Measurements from ENCODE around the gene FCF1. TPM values are rescaled to one million over a fixed set of nuclear protein-coding genes. Genes with fewer than 3 reads are reported as not detected.

FCF1 gene
- total and polyA plus RNA-seq, 9 donors = 19.8 to 60.8 (median 43.1) TPM

- no peaks in the 10 kb centered on the region for H3K27me3 ChIP-seq
- H3K9me3 ChIP-seq = no peaks in the 10 kb centered on the region
- no peak overlapping the region for H3K4me3 ChIP-seq
- no peaks in the 10 kb centered on the region for H3K36me3 ChIP-seq
- H3K27ac ChIP-seq = no peak overlapping the region
- H3K4me1 ChIP-seq (ENCODE audit: insufficient read depth) = peaks cover 8% of the 10 kb centered on the region
- no peak for DNase-seq
- intact Hi-C loops (cut with DNase I) = no loop called here
- TF ChIP-seq CTCF (IDR thresholded peaks at IDR 0.05) = no peak
- TF ChIP-seq EP300 (IDR thresholded peaks at IDR 0.05) = no peak
- no peak for TF ChIP-seq POLR2A (IDR thresholded peaks at IDR 0.05)
These were observed 52.8 kb downstream of the FCF1 start for GRCh38 chr14:74765721-74766120.

- intact Hi-C loops (cut with DNase I) = no loop called here
- no peaks in the 10 kb centered on the region for H3K36me3 ChIP-seq
- TF ChIP-seq EP300 (IDR thresholded peaks at IDR 0.05) = no peak
- TF ChIP-seq CTCF (IDR thresholded peaks at IDR 0.05) = no peak
- no peak for TF ChIP-seq POLR2A (IDR thresholded peaks at IDR 0.05)
- no peaks in the 10 kb centered on the region for H3K27me3 ChIP-seq
- no peak overlapping the region for H3K4me3 ChIP-seq
- H3K4me1 ChIP-seq (ENCODE audit: insufficient read depth) = peaks cover 6% of the 10 kb centered on the region
- 73 to 75% (median 75%) methylated on average over 5 of the region's 5 CpGs for WGBS, 3 donors
- DNase-seq = no peak
- H3K9me3 ChIP-seq = no peaks in the 10 kb centered on the region
- no peak overlapping the region for H3K27ac ChIP-seq
These were observed 58.5 kb downstream of the FCF1 start for GRCh38 chr14:74771399-74771798.

GRCh38 chr14:74784634-74785033, 71.7 kb downstream of the FCF1 start:
- Histone ChIP-seq H3K9me3 (no peaks in the 10 kb centered on the region), H3K4me3 (no peak overlapping the region), H3K27ac (no peak overlapping the region), H3K4me1 (ENCODE audit: insufficient read depth) (no peaks in the 10 kb centered on the region), H3K27me3 (no peaks in the 10 kb centered on the region), H3K36me3 (no peaks in the 10 kb centered on the region)
- DNase-seq = no peak
- intact Hi-C loops (cut with DNase I) = no loop called here
- TF ChIP-seq POLR2A (IDR thresholded peaks at IDR 0.05) = no peak
- no peak for TF ChIP-seq EP300 (IDR thresholded peaks at IDR 0.05)
- no peak for TF ChIP-seq CTCF (IDR thresholded peaks at IDR 0.05)

- TF ChIP-seq EP300 (IDR thresholded peaks at IDR 0.05) (no peak), POLR2A (IDR thresholded peaks at IDR 0.05) (no peak), CTCF (IDR thresholded peaks at IDR 0.05) (no peak)
- Histone ChIP-seq H3K4me3 (no peak overlapping the region), H3K9me3 (no peaks in the 10 kb centered on the region), H3K27me3 (no peaks in the 10 kb centered on the region), H3K4me1 (ENCODE audit: insufficient read depth) (no peaks in the 10 kb centered on the region), H3K27ac (no peak overlapping the region), H3K36me3 (no peaks in the 10 kb centered on the region)
- WGBS, 3 donors = 14 to 31% (median 20%) methylated on average over 1 of the region's 1 CpG
- no peak for DNase-seq
- intact Hi-C loops (cut with DNase I) = no loop called here
These were observed 72.2 kb downstream of the FCF1 start for GRCh38 chr14:74785056-74785613.
